Right lobe of liver (tissue), 6 donors: ENCODE data around the gene SLC22A25. TPM values are rescaled to one million over a fixed set of nuclear protein-coding genes. Genes with fewer than 3 reads are reported as not detected.
"Not testable (repeated sequence)": the region's sequence is repeated elsewhere in the genome, so short reads cannot be mapped to it uniquely, and the experiment has no call there.

Experiments used
- ATAC-seq, 4 donors: fragments of 200-7000 bp; cut with Tn5 transposase; one replicate each; pipeline ENCODE4 v1.9.1; 2020; ENCODE audit warnings: mild to moderate bottlenecking in 4 of 4, moderate library complexity in 4 of 4
- DNase-seq, 3 donors: peaks; one replicate each; pipeline ENCODE4 v3.0.0-alpha.2; 2020
- H3K27ac ChIP-seq, 3 donors: fragments of 200-600 bp; one replicate each; pipeline ENCODE4 v1.8.0; 2022
- H3K27me3 ChIP-seq, 2 donors: fragments of 200-600 bp; one replicate each; pipeline ENCODE4 v1.8.0; 2022
- H3K36me3 ChIP-seq, 4 donors: fragments of 200-600 bp; sonication (generic) in 1 of 4; one replicate each; pipeline versions ENCODE4 v1.5.1 to v1.8.0; 2017 to 2022; ENCODE audit warnings: control low read depth in 1 of 4
- H3K4me1 ChIP-seq, 4 donors: fragments of 200-600 bp; sonication (generic) in 1 of 4; one replicate each; pipeline versions ENCODE4 v1.5.1 to v1.8.0; 2017 to 2022; ENCODE audit warnings: control low read depth in 1 of 4
- H3K4me3 ChIP-seq, 3 donors: fragments of 200-600 bp; one replicate each; pipeline ENCODE4 v1.8.0; 2022
- H3K9me3 ChIP-seq, 4 donors: fragments of 200-600 bp; sonication (generic) in 1 of 4; one replicate each; pipeline versions ENCODE4 v1.5.1 to v1.8.0; 2017 to 2022; ENCODE audit warnings: control low read depth in 1 of 4
- POLR2A ChIP-seq: fragments of 450-650 bp; IDR thresholded peaks from one replicate; pipeline ENCODE4 v1.6.1; 2017; ENCODE audit warnings: antibody characterized with exemption, mild to moderate bottlenecking
- WGBS: methylation state at CpG from one replicate; pipeline ENCODE4 v1.1.6; 2018; ENCODE audit warnings: low coverage, low lambda C conversion rate; ENCODE audit not compliant: insufficient coverage; ENCODE audit errors: missing lambda C conversion rate; 5-methylcytosine and 5-hydroxymethylcytosine counted together
- intact Hi-C, 2 donors: fragments of 100-400 bp; cut with DNase I; formaldehyde crosslinking; loops; one replicate each; pipeline versions ENCODE4 v1.11.2 to v1.14.1; 2022
- total RNA-seq, 6 experiments: library from RNA; depleted of rRNA in 2 of 6; stranded (reverse); fragments of >200 nt in 2 of 6; fragmentation: NEBNext Ultra II Directional in 3 of 6; extraction: Animal tissue kit (Norgen Biotek cat#: 25700) in 3 of 6; gene quantifications; one replicate each; pipeline versions ENCODE4 v1.1.0 to v1.2.4, GENCODE V29; 2016 to 2023
- TF ChIP-seq, protein P1 (sequence below), 4 donors: fragments of 200-600 bp in 3 of 4; fragments of 450-650 bp in 1 of 4; IDR thresholded peaks; one replicate each; pipeline versions ENCODE4 v1.5.1 to v1.8.0; 2016 to 2022; ENCODE audit warnings: antibody characterized with exemption in 4 of 4, mild to moderate bottlenecking in 2 of 4
- donor health status: DM: no; HTN: yes; CAD: no.
- donor health status: DM: no; HTN: no; CAD: no.
- donor health status: DM: no; HTN: no; CAD: no.
- donor health status: DM: no; HTN: yes; CAD: no.
- donor health status: DM: no; HTN: yes; CAD: no.

Gene SLC22A25
- total RNA-seq, 6 experiments from 2014 or later: 9.0 to 39.0 (median 14.7) TPM

GRCh38 chr11:63239254-63239653 is 4.1 kb downstream of the SLC22A25 start:
- peaks cover 0 to 36% (median 19%) of the 10 kb centered on the region in 4 donors for H3K36me3 ChIP-seq
- peak overlapping the region in 2 of 3 donors; percentile 61 to 77 for H3K4me3 ChIP-seq
- ATAC-seq (no peak), DNase-seq (no peak)
- no peaks in the 10 kb centered on the region for H3K27me3 ChIP-seq
- H3K9me3 ChIP-seq: no peaks in the 10 kb centered on the region
- peak overlapping the region; percentile 25 to 96 (median 74) for H3K27ac ChIP-seq
- intact Hi-C loops: no loop called here
- peaks cover 0 to 22% (median 8%) of the 10 kb centered on the region in 4 donors for H3K4me1 ChIP-seq
- TF ChIP-seq POLR2A: no peak
- TF ChIP-seq, protein P1, sequence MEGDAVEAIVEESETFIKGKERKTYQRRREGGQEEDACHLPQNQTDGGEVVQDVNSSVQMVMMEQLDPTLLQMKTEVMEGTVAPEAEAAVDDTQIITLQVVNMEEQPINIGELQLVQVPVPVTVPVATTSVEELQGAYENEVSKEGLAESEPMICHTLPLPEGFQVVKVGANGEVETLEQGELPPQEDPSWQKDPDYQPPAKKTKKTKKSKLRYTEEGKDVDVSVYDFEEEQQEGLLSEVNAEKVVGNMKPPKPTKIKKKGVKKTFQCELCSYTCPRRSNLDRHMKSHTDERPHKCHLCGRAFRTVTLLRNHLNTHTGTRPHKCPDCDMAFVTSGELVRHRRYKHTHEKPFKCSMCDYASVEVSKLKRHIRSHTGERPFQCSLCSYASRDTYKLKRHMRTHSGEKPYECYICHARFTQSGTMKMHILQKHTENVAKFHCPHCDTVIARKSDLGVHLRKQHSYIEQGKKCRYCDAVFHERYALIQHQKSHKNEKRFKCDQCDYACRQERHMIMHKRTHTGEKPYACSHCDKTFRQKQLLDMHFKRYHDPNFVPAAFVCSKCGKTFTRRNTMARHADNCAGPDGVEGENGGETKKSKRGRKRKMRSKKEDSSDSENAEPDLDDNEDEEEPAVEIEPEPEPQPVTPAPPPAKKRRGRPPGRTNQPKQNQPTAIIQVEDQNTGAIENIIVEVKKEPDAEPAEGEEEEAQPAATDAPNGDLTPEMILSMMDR (IDR thresholded peaks at IDR 0.05): no peak

- Histone ChIP-seq H3K4me1 (peaks cover 0 to 22% (median 8%) of the 10 kb centered on the region in 4 donors), H3K36me3 (peaks cover 0 to 36% (median 19%) of the 10 kb centered on the region in 4 donors), H3K27me3 (no peaks in the 10 kb centered on the region), H3K9me3 (no peaks in the 10 kb centered on the region), H3K27ac (no peak overlapping the region), H3K4me3 (no peak overlapping the region)
- intact Hi-C loops: no loop called here
- TF ChIP-seq POLR2A: no peak
- TF ChIP-seq, protein P1 (IDR thresholded peaks at IDR 0.05): no peak
- ATAC-seq: no peak
- no peak for DNase-seq
These were observed 6.0 kb downstream of the SLC22A25 start for GRCh38 chr11:63237413-63237812.

GRCh38 chr11:63235471-63236461 is 7.6 kb downstream of the SLC22A25 start:
- H3K9me3 ChIP-seq, DNase-seq, H3K4me3 ChIP-seq, intact Hi-C loops, ATAC-seq, H3K27me3 ChIP-seq, H3K27ac ChIP-seq: not testable (repeated sequence)
- H3K36me3 ChIP-seq: peaks cover 0 to 36% (median 19%) of the 10 kb centered on the region in 4 donors
- H3K4me1 ChIP-seq: peaks cover 0 to 22% (median 8%) of the 10 kb centered on the region in 4 donors
- 96% methylated on average over 4 of the region's 8 CpGs for WGBS

GRCh38 chr11:63229815-63230214 is 13.6 kb downstream of the SLC22A25 start:
- Histone ChIP-seq H3K4me1 (peaks cover 0 to 28% (median 4%) of the 10 kb centered on the region in 4 donors), H3K4me3 (no peak overlapping the region), H3K27ac (peak overlapping the region in 1 of 3 donors; percentile 44), H3K36me3 (peaks cover 0 to 17% (median 0%) of the 10 kb centered on the region in 4 donors), H3K9me3 (no peaks in the 10 kb centered on the region), H3K27me3 (no peaks in the 10 kb centered on the region)
- DNase-seq (no peak), ATAC-seq (peak in 3 of 4 donors; percentile 28 to 56 (median 33))
- WGBS: 19% methylated on average over 1 of the region's 1 CpG
- TF ChIP-seq, protein P1 (IDR thresholded peaks at IDR 0.05): no peak
- TF ChIP-seq POLR2A: no peak
- intact Hi-C loops: no loop called here

DNA sequence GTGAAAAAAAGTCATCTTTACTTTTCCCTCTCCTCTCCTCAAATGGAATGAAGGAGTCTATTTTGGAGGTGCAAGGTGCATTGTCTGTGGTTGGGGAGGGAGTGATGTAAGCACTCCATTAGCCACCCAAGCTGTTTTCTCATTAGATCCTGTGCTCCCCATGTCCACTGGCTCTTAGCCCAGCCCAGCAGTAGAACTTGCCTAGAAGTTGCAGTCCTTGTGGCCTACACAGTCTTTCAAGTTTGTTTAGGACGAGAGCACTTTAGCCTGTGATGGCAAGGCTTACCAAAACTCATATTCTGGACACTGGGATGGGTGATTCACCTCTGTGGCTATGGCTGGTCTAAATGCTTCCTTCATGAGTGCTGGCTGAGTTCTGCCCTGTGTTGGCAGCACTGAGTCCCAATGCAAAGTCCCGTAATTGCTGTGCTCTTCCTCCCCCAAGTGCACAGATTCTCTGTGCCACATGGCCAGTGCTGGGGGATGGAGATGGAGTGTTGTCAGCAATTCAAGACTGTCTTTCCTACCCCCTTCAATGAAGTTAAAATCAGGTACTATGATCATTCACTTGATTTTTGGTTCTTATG is 15.8 kb downstream of the SLC22A25 start:
- ATAC-seq (peak in 3 of 4 donors; percentile 18 to 32 (median 32)), DNase-seq (no peak)
- H3K9me3 ChIP-seq: no peaks in the 10 kb centered on the region
- peaks cover 0 to 28% (median 4%) of the 10 kb centered on the region in 4 donors for H3K4me1 ChIP-seq
- no peaks in the 10 kb centered on the region for H3K27me3 ChIP-seq
- TF ChIP-seq POLR2A: no peak
- TF ChIP-seq, protein P1 (IDR thresholded peaks at IDR 0.05): no peak
- no peak overlapping the region for H3K4me3 ChIP-seq
- H3K36me3 ChIP-seq: peaks cover 0 to 17% (median 0%) of the 10 kb centered on the region in 4 donors
- H3K27ac ChIP-seq: peak overlapping the region in 1 of 3 donors; percentile 9
- WGBS: 80% methylated on average over 1 of the region's 2 CpGs
- intact Hi-C loops: no loop called here
